Inferior parietal cortex (tissue), 1 donor: ENCODE results near the gene LPCAT1.
"Not testable (repeated sequence)": the region's sequence is repeated elsewhere in the genome, so short reads cannot be mapped to it uniquely, and the experiment has no call there.

Experiments used
- DNase-seq: peaks from one replicate; pipeline ENCODE4 v3.0.0-alpha.2; 2016; ENCODE audit errors: extremely low spot score

LPCAT1 gene

DNA sequence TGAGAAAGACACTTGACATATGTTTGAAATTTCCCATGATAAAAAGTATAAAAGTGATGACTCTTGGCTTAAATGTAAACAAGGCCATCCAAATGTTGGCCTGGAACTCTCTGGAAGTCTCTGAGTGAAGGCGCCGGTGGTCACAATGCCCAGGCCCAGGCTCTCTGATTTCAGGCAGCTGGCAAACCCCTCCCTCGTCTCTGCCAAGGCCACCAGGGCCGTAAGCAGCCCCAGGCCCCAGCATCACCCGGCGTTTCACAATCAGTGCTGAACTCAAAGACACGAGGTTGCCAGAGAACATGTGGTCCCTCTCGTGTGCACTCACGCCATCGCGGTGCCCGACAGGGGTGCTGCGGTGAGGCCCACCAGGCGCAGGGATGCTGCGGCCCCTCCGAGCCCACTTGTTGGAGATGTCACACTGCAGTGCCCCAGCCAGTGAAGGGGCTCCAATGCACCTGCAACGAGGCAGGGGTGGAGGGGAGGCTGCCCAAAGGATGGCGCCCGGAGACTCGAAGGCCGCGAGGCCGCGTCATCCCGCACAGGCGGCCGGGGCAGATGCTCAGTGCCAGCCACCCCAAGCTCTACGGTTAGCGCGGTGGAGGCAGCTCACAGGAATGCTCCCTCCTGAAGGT is 15.0 kb downstream of the LPCAT1 start:
- no peak for DNase-seq

GRCh38 chr5:1507961-1508658 is 15.7 kb downstream of the LPCAT1 start:
- DNase-seq = no peak

DNA sequence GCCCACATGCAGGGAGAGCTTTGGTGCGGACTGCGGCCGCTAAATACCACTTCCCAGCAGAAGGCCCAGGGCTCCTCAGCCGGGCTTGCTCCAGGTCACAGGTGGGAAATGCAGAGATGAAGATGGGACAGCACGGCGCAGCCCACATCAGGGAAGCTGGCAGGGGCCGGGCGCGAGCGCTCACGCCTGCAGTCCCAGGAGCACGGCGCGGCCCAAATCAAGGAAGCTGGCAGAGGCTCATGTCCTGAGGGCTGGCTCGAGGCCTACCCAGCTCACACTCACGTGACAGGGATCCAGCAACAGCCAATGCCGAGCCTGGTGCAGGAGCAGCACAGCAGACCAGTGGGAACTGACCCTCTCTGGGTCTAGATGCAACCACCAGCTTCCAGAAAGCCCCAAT is 16.3 kb downstream of the LPCAT1 start:
- no peak for DNase-seq

GRCh38 chr5:1507014-1507375 is 16.8 kb downstream of the LPCAT1 start:
- DNase-seq = no peak

DNA sequence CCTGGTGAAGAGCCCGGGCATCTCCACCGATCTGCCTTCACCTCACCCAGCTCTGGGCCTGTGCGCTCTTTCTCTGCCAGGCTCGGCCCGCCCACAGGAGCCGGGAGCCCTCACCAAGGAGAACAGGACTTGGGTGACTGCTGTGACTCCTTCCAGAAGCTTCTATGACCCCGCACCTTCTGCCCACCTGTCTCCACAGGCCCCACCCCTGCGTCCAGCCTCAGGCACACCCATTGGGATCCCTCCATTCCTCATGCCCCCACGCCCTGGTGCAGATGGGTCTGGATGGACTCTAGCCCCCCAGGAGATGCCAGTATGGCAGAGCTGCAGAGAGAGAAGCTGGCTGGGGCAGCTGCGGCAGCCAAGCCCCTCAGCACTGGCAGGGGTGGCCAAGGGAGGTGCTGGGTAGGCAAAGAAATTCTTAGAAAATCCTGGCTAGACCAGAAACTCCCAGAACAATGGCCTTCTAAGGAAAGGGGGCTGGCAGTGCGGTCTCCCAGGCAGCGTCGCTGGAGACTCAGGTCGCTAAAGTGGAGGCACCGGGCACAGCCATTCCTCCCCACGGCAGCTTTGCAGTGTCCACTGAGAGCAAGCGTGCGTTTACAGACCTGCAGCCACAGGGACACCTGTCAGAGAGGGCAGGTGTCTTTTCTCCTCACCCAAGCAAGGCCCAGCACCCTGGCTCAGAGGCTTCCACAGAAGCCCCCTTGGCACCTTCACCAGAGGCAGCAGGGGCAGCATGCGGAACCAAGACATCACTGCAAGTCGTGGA is 17.3 kb downstream of the LPCAT1 start:
- no peak for DNase-seq

- DNase-seq = no peak
These were observed 18.1 kb downstream of the LPCAT1 start for GRCh38 chr5:1505506-1506241.

GRCh38 chr5:1505089-1505488 is 18.7 kb downstream of the LPCAT1 start:
- not testable (repeated sequence) for DNase-seq

DNA sequence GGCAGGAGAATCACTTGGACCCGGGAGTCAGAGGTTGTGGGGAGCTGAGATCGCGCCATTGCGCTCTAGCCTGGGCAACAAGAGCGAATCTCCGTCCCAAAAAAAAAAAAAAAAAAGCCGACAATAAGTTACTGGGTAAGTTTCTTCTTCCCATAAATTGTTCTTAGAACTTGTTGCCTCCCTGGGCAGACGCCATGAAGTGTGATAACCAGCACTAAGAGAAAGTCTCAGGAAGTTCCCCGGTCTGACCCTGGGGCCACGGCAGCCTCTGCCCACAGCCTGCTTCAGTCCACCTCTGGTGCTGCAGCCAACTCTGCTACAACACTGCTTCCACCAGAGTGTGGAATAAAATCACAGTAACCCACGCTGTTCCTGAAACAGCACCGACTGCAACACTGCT is 19.1 kb downstream of the LPCAT1 start:
- no peak for DNase-seq

DNA sequence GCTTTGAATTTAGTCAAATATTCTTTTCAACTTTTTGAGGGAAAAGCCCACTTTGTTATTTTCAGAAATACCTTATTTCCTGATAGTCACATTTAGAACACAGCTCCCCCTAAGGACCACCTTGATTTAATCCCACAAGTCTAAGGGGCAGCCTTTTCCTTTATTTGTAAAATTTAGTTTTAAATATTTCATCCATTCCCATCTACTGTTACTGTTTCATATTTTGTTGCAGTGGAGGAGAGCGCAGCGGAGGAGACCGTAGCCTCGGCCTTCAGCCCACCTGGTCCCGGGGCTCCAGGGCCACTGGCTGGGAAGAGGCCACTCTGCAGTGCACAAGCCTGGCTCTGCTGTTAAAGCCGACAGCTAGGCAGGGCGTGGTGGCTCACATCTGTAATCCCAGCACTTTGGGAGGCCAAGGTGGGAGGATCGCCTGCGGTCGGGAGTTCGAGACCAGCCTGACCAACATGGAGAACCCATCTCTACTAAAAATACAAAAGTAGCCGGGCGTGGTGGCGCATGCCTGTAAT is 19.6 kb downstream of the LPCAT1 start:
- no peak for DNase-seq

DNA sequence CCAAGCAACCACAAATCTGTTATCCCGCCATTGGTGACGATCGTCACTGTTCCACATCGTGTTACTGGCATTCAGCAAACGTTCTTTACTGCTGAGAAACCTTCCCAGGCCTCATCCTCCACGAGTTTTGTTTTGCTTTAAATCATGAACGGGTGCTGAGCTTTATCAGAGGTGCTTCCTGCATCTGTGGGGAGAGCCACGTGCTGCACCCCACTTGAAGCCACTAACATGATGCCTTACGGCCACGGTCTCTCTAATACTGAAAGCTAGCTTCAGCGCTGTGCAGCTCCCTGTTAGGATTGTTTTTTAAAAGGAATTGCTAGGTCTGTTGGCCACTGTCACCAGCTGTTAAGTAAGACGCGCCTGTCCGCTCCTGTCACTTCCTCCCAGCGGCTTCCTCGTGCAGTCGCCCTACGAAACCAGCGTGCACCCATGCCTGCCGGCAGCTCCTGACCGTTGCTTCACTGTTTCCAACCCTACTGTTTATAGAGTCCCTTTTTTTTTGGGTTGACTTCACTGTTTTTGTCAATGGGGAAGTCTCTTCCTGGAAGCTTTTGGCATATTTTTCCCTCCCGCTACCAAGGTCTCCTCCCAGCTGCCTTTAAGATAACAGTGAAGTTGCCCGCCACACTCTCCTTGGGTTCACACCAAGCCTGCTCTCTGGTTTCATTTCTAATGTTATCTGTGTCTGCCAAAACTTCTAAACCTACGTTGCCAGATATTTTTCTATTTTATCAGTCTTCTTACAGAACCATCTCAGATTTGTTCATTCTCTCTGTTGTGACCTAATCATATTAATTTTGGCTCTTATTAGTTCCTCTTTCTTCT is 20.3 kb downstream of the LPCAT1 start:
- DNase-seq = no peak

GRCh38 chr5:1502737-1503120 is 21.0 kb downstream of the LPCAT1 start:
- no peak for DNase-seq

DNA sequence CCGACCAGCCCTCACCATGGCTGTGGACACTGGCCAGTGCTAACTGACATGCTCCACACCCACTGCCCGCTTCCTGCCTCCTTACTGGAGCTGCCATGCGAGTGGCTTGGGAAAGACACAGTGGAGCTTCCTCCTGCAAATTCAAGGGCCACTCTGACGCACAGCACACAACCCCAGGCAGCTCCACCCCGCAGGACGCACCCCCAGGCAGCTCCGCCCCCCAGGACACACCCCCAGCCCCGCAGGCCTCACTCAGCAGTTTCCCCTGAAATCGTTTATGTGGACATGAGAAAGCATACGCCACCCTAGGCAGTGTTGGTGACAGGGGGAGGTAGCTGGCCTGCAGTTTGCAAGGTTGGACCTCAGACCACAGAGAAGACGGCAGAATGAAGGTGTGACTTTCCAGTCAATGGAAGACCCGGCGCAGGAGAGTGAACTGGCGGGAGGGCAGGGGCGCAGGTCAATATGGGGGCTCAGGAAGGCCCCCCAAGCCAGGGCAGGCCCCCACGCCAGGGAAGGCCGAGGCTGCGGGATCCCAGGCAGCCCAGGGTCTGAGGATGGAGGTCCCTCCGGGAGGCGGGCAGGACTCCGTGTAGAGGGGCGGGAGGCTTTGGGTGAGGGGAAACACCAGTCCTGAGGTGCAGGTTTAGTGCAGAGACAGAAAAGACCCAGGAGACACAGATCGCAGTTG is 21.6 kb downstream of the LPCAT1 start:
- no peak for DNase-seq

DNA sequence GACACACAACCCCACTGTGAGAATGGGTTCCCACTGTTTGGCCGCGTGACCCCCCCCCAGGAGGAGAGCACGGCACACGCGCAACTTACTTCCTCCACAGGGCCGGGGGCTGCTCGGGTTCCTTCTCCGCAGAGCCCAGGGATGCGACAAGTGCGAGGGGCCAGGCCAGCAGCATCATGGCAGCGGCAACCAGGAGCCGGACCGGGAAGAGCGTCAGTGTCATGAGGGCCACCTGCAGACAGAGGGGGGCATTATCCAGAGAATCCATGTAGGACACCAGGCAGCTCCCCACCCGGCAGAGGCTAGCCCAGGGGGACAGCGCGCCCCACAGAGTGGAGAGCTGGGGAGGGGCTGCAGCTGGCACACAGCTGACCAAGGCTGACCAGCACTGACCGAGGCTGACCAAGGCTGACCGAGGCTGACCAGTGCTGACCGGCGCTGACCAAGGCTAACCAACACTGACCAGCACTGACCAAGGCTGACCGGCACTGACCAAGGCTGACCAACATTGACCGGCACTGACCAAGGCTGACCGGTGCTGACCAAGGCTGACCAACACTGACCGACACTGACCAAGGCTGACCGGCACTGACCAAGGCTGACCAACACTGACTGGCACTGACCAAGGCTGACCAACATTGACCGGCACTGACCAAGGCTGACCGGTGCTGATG is 22.3 kb downstream of the LPCAT1 start:
- no peak for DNase-seq

DNA sequence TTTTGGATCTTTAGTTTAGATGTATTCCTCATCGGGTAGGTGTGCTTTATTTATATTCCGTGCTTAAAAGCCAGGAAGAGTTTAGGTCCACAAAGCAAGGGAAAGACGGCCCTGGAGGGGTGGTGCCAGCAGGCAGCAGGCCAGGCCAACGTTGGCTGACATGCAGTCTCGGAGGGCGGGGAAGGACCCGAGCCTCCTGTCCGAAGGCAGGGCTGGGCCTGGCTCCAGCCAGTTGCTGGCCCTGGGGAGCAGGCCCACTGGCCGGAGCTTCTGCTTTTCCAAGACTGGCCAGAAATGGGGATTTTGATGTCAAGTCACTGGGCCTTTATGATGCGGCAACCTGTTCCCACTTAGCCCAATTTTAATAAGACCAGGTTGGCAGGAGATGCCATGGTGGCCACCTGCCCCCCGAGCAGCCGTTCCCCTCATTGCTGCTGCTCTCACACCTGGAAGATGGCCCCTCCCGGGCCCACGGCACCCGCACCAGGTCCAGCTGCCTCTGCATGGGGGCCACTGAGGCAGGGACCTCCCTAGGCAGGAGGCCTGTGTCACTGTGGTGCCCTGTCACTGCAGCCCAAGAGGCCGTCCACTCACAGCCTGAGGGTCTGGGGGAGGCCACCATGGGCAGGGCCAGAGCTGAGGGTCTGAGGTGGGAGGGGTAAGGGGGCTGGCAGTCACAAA is 23.2 kb downstream of the LPCAT1 start:
- DNase-seq = no peak

DNA sequence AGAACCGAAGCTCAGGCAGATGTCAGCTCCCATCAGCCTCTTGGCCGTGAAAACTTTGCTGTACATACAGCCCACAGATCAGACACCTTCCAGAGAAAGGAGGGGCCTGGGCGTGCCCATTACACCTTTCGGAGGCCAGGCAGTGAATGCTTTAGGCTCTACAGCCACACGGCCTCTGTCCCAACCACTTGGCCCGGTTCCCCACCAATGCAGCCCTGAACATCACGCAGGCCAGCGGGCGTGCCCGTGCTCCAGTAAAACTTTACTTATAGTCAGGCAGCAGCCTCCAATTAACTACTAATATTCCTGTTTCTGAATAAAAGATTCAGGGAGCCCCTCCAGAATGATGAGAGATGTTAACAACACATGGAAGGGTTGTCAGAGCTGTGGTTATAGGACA is 23.9 kb downstream of the LPCAT1 start:
- no peak for DNase-seq

DNA sequence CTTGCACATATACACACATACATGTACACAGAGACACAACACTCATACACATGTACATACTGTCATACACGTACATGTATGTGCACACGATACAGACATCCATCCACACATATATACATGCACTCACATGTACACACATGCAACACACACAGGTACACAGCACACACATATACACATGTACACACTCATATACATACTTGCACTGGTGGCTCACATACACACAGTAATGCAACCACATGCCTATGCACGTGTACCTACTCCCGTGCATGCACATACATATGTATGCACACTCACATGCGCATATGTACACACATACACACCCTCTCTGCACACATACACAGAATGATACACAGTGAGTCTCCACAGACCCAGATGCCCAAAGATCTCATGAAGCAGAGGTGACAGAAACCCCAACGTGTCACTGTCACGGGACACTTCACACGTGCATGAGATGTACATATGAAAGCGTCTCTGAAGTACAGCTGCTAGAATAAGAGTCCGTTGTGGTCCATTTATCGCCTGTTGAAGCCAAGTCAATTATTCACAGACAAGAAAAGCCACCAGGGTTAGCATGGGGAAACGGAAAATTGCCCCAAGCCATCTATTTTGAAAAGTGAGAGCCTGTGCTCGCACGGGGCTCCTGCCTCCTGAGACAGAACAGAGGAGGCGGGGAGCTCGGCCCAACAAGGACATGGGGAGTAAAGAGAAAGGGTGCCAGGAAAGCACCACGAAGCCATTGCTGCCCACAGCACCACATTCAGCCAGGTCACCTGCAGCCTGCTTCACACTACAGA is 24.9 kb downstream of the LPCAT1 start:
- no peak for DNase-seq

DNA sequence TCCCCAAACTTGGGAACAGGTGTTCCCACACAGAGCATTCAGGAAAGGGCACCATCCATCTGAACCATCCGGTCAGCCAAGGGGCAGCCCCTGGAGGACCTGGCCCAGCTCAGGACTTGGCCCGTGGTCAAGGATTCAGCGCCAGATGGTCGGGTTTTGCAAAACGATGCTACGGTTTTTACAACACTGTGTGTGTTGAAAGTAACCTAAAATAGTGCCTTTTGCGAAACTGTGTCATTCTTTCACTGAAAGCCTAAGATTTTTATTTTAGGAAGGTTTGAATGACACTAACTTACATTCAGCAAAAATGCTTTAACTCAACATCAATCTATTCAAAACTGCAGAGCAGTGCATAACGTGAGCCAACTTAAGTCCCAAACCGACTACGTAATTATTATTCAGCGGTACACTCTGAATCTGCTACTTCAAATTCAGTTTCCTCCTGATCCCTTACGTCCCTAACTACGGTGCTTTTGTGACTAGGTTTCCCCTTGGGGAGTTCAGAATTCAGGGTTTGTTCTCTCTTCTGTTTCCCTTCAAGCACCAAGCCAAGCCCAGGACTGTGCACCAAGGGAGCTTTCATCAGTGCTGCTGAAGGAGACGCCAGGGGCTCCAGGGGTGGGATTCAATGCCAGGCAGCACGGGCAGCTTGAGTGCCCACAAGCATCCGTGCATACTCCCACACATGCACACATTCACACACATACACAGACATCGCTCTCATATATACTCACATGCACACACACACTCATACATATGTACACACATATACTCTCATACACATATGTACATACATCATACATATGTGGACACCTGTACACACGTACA is 25.8 kb downstream of the LPCAT1 start:
- DNase-seq = peak; percentile 45
